IgD-negative memory B cell (primary cell): ENCODE data around the gene SLIT2. TPM values are rescaled to one million over a fixed set of nuclear protein-coding genes. Genes with fewer than 3 reads are reported as not detected.

Source experiments
- H3K27ac Mint-ChIP-seq, 3 donors: one replicate each; pipeline ENCODE4 v1.8.0; 2020 to 2022; ENCODE audit warnings: mild to moderate bottlenecking in 3 of 3, mixed read lengths in 3 of 3, moderate library complexity in 1 of 3
- H3K27me3 Mint-ChIP-seq: one replicate; pipeline ENCODE4 v1.8.0; 2021; ENCODE audit warnings: mixed read lengths
- H3K36me3 Mint-ChIP-seq: one replicate; pipeline ENCODE4 v1.8.0; 2020; ENCODE audit warnings: mild to moderate bottlenecking, mixed read lengths
- H3K4me1 Mint-ChIP-seq, 3 donors: one replicate each; pipeline ENCODE4 v1.8.0; 2020 to 2022; ENCODE audit warnings: mixed read lengths in 3 of 3, mild to moderate bottlenecking in 1 of 3
- H3K4me3 Mint-ChIP-seq, 4 donors: one replicate each; pipeline ENCODE4 v1.8.0; 2020 to 2022; ENCODE audit warnings: mild to moderate bottlenecking in 4 of 4, mixed read lengths in 4 of 4, moderate library complexity in 3 of 4
- H3K9me3 Mint-ChIP-seq, 3 donors: one replicate each; pipeline ENCODE4 v1.8.0; 2020 to 2021; ENCODE audit warnings: mixed read lengths in 3 of 3, mild to moderate bottlenecking in 1 of 3
- polyA plus RNA-seq: library from polyadenylated mRNA; unstranded; fragments of 300-500 nt; fragmentation: Illumina TruSeq; gene quantifications from one replicate; pipeline ENCODE4 v1.2.3, GENCODE V29; 2021

Gene SLIT2, protein sequence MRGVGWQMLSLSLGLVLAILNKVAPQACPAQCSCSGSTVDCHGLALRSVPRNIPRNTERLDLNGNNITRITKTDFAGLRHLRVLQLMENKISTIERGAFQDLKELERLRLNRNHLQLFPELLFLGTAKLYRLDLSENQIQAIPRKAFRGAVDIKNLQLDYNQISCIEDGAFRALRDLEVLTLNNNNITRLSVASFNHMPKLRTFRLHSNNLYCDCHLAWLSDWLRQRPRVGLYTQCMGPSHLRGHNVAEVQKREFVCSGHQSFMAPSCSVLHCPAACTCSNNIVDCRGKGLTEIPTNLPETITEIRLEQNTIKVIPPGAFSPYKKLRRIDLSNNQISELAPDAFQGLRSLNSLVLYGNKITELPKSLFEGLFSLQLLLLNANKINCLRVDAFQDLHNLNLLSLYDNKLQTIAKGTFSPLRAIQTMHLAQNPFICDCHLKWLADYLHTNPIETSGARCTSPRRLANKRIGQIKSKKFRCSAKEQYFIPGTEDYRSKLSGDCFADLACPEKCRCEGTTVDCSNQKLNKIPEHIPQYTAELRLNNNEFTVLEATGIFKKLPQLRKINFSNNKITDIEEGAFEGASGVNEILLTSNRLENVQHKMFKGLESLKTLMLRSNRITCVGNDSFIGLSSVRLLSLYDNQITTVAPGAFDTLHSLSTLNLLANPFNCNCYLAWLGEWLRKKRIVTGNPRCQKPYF (N-terminal part only)
- polyA plus RNA-seq: not detected

- Mint-ChIP-seq H3K4me3 (peak within 1 kb of the TSS in 3 of 4 donors; percentile 37 to 73 (median 58)), H3K36me3 (no peaks in the 10 kb centered on the region), H3K27me3 (peaks cover 40% of the 10 kb centered on the region), H3K27ac (no peak within 1 kb of the TSS), H3K9me3 (peaks cover 0 to 3% (median 0%) of the 10 kb centered on the region in 3 donors), H3K4me1 (peaks cover 2 to 15% (median 4%) of the 10 kb centered on the region in 3 donors)
Observed at GRCh38 chr4:20251796-20252655, at the start of gene SLIT2. SLIT2 (plus strand) TSS chr4:20251905; CDS start chr4:20253816, 1,911 bp downstream.

DNA sequence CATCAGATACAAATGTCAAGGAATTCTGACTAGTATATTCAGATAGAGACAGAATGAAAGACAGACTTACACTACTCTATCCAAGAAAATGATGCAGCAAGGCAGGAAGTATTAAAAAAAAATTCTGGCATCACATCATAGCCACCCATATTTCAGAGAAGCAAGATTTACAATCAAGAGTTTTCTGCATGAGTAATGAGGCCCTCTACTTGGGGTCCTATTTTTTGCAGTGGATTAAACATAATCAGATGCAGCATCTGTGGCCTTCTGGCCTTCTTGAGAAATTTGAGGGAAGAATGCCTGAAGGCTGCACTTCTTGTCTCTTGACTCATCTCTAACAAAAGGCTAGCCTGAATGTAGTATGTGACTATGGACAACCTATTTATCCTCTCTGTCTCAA lies 48.2 kb upstream of the SLIT2 start:
- H3K4me1 Mint-ChIP-seq: no peaks in the 10 kb centered on the region
- no peaks in the 10 kb centered on the region for H3K9me3 Mint-ChIP-seq
- no peaks in the 10 kb centered on the region for H3K36me3 Mint-ChIP-seq
- no peak overlapping the region for H3K4me3 Mint-ChIP-seq
- H3K27me3 Mint-ChIP-seq: no peaks in the 10 kb centered on the region
- no peak overlapping the region for H3K27ac Mint-ChIP-seq

DNA sequence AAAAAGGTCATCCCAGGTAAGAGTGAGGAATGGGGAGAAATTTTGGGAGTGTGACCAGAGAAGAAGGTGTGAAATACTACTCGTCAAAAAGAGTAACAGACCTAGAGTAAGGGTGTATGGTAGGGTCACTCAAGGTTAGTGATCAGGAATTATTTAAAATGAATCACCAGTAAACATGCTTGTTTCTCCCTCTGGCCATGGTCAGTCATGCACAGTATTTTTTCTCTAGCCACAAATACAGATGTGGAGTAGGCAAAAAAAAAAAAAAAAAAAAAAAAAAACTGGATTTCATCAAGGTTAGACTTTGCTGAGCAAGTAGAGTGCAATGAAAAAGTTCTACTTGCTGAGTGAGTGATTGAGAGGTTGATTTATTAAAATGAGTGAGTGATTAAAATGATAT lies 34.2 kb upstream of the SLIT2 start:
- Mint-ChIP-seq H3K27ac (no peak overlapping the region), H3K9me3 (peaks cover 2 to 26% (median 11%) of the 10 kb centered on the region in 3 donors), H3K36me3 (no peaks in the 10 kb centered on the region), H3K4me1 (no peaks in the 10 kb centered on the region), H3K27me3 (no peaks in the 10 kb centered on the region), H3K4me3 (no peak overlapping the region)

- Mint-ChIP-seq H3K9me3 (peaks cover 2 to 21% (median 11%) of the 10 kb centered on the region in 3 donors), H3K4me1 (no peaks in the 10 kb centered on the region), H3K27me3 (no peaks in the 10 kb centered on the region), H3K27ac (no peak overlapping the region), H3K36me3 (no peaks in the 10 kb centered on the region), H3K4me3 (no peak overlapping the region)
Observed at GRCh38 chr4:20217951-20218350, 33.8 kb upstream of the SLIT2 start.

- no peak overlapping the region for H3K27ac Mint-ChIP-seq
- no peak overlapping the region for H3K4me3 Mint-ChIP-seq
- H3K36me3 Mint-ChIP-seq: no peaks in the 10 kb centered on the region
- H3K27me3 Mint-ChIP-seq: no peaks in the 10 kb centered on the region
- peaks cover 4 to 21% (median 13%) of the 10 kb centered on the region in 3 donors for H3K9me3 Mint-ChIP-seq
- no peaks in the 10 kb centered on the region for H3K4me1 Mint-ChIP-seq
Observed at GRCh38 chr4:20219521-20219920, 32.2 kb upstream of the SLIT2 start.

- Mint-ChIP-seq H3K27ac (no peak overlapping the region), H3K36me3 (no peaks in the 10 kb centered on the region), H3K4me3 (no peak overlapping the region), H3K9me3 (peaks cover 0 to 5% (median 4%) of the 10 kb centered on the region in 3 donors), H3K27me3 (no peaks in the 10 kb centered on the region), H3K4me1 (no peaks in the 10 kb centered on the region)
Observed at GRCh38 chr4:20237894-20238537, 13.7 kb upstream of the SLIT2 start.

GRCh38 chr4:20248155-20248558 lies 3.5 kb upstream of the SLIT2 start:
- peaks cover 23% of the 10 kb centered on the region for H3K27me3 Mint-ChIP-seq
- H3K27ac Mint-ChIP-seq: no peak overlapping the region
- H3K4me1 Mint-ChIP-seq: peaks cover 2 to 9% (median 4%) of the 10 kb centered on the region in 3 donors
- peaks cover 0 to 4% (median 3%) of the 10 kb centered on the region in 3 donors for H3K9me3 Mint-ChIP-seq
- no peaks in the 10 kb centered on the region for H3K36me3 Mint-ChIP-seq
- no peak overlapping the region for H3K4me3 Mint-ChIP-seq

DNA sequence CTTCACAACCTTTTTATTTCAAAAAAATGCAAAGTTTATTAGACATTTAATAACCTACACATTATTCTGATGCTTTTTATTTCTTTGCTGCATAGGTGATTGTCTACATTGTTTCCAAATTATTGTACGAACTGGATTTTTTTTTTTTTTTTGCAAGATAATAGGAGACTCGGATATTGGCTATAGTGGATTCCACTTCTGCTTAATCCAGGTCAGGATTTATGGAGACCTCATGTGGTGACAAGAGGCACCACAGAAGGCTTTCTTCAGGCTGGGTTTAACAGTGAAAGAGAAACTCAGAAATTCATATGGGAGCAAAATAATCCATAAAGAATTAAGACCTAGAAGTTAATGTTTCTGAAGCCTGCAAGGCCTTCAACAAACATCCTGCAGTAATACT lies 2.4 kb upstream of the SLIT2 start:
- Mint-ChIP-seq H3K4me3 (no peak overlapping the region), H3K27ac (no peak overlapping the region), H3K36me3 (no peaks in the 10 kb centered on the region), H3K27me3 (peaks cover 33% of the 10 kb centered on the region), H3K4me1 (peaks cover 2 to 9% (median 4%) of the 10 kb centered on the region in 3 donors), H3K9me3 (no peaks in the 10 kb centered on the region)

GRCh38 chr4:20251031-20251795 lies 492 bp upstream of the SLIT2 start:
- Mint-ChIP-seq H3K9me3 (peaks cover 0 to 3% (median 0%) of the 10 kb centered on the region in 3 donors), H3K27me3 (peaks cover 41% of the 10 kb centered on the region), H3K36me3 (no peaks in the 10 kb centered on the region), H3K27ac (no peak overlapping the region), H3K4me1 (peaks cover 2 to 15% (median 4%) of the 10 kb centered on the region in 3 donors), H3K4me3 (peak overlapping the region in 3 of 4 donors; percentile 33 to 73 (median 58))

DNA sequence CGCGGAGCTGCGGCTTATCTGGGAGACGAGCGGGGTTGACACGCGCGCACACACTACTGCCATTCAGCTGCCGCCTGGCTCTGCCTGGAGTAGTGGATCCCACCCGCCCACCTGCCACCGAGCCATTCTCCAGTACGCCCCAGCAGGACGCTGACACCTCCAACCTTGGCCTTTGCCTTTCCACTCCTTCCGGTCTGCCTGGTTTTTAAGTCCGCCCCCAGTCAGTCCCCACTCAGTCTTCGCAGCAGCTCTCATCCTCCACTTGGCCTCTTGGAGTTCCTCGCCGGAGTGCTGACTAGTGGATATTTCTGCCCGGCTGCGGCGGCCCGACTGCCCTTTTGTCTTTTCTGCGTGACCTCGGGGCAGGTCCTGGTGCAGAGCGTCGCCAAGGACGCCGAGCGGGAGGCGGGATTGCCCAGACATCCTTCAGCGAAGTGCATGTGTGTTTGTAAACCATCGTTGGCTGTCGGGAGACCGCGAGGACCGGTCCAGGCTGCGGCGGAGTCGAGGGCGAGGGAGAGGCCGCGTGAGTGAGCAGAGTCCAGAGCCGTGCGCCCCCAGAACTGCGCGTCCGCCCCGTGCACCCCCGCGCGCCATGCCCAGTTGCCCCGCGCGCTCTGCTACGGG lies 1.1 kb downstream of the SLIT2 start:
- H3K27me3 Mint-ChIP-seq: peaks cover 40% of the 10 kb centered on the region
- H3K36me3 Mint-ChIP-seq: no peaks in the 10 kb centered on the region
- no peak overlapping the region for H3K27ac Mint-ChIP-seq
- H3K9me3 Mint-ChIP-seq: peaks cover 0 to 3% (median 0%) of the 10 kb centered on the region in 3 donors
- peak overlapping the region in 2 of 4 donors; percentile 45 to 54 for H3K4me3 Mint-ChIP-seq
- H3K4me1 Mint-ChIP-seq: peaks cover 2 to 15% (median 4%) of the 10 kb centered on the region in 3 donors

GRCh38 chr4:20253283-20253734 lies 1.6 kb downstream of the SLIT2 start:
- Mint-ChIP-seq H3K4me3 (peak overlapping the region in 1 of 4 donors; percentile 27), H3K36me3 (no peaks in the 10 kb centered on the region), H3K27me3 (peaks cover 40% of the 10 kb centered on the region), H3K27ac (no peak overlapping the region), H3K9me3 (peaks cover 0 to 3% (median 0%) of the 10 kb centered on the region in 3 donors), H3K4me1 (peaks cover 2 to 15% (median 4%) of the 10 kb centered on the region in 3 donors)

GRCh38 chr4:20253735-20254409 lies 2.2 kb downstream of the SLIT2 start:
- Mint-ChIP-seq H3K36me3 (no peaks in the 10 kb centered on the region), H3K4me1 (peaks cover 2 to 15% (median 4%) of the 10 kb centered on the region in 3 donors), H3K27me3 (peaks cover 40% of the 10 kb centered on the region), H3K4me3 (peak overlapping the region in 2 of 4 donors; percentile 23 to 55), H3K9me3 (peaks cover 0 to 3% (median 0%) of the 10 kb centered on the region in 3 donors), H3K27ac (no peak overlapping the region)
